LNCAP (cell line): Measurements from ENCODE around the gene RNF112.

Source experiments
- CTCF ChIP-seq: fragments of 450-650 bp; IDR thresholded peaks from 2 replicates; pipeline ENCODE4 v1.5.1; 2017; ENCODE audit warnings: mild to moderate bottlenecking

Gene RNF112

DNA sequence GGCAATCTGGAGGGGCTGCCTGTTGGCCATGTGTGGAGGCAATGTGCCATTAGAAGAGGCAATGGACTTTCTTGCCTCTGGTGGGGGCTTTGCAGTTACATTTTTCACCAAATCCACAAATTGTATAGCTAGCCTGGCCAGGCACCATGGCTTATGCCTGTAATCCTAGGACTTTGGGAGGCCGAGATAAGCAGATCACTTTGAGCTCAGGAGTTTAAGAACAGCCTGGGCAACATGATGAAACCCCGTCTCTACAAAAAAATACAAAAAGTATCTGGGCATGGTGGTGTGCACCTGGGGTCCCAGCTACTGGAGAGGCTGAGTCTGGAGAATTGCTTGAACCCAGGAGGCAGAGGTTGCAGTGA lies 2.7 kb upstream of the RNF112 start:
- TF ChIP-seq CTCF: no peak

- no peak for TF ChIP-seq CTCF
Observed at GRCh38 chr17:19409066-19409465, 2.0 kb upstream of the RNF112 start.

GRCh38 chr17:19409509-19409908 lies 1.5 kb upstream of the RNF112 start:
- no peak for TF ChIP-seq CTCF

GRCh38 chr17:19410091-19410490 lies 941 bp upstream of the RNF112 start:
- no peak for TF ChIP-seq CTCF

DNA sequence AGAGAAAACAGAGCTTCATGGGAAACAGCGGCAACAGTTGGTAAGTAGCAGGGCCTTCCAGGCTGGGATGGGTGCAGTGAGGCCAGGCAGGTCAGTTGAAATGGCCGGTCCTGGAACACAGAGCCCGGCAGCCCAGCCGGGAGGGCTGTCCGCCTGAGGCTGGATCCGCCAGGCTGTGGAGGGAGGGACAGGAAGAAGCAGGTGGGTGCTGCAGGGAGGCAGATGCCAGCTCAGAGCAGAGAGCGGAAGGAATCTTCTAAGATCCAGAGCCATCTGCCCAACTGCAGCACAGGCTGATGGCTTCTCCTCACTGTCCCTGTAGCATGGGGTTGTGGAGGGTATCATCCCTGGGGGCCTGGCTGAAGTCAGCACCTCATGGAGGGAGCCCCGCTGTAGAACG lies 599 bp downstream of the RNF112 start:
- no peak for TF ChIP-seq CTCF

DNA sequence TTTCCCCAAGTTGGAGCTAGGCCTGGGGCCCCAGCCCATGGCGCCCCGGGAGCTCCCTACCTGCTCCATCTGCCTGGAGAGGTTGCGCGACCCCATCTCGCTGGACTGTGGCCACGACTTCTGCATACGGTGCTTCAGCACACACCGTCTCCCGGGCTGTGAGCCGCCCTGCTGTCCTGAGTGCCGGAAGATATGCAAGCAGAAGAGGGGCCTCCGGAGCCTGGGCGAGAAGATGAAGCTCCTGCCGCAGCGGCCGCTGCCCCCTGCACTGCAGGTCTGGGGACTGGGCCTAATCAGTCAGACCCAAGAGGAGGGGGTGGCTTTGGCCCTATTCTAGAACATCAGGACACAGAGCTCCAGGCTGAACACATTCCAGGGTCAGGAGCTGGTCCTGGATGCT lies 1.5 kb downstream of the RNF112 start:
- TF ChIP-seq CTCF: no peak

DNA sequence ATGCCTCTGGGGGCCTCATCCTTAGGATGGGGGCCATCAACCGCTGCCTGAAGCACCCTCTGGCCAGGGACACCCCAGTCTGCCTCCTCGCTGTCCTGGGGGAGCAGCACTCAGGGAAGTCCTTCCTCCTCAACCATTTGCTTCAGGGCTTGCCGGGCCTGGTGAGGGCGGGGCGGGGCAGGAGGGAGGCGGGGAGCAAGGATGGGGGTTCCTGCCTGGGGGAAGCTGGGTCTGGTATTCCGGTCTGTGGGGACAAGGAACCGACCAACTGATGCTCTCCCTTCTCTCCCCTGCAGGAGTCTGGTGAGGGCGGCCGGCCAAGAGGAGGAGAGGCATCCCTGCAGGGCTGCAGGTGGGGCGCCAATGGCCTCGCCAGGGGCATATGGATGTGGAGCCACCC lies 2.0 kb downstream of the RNF112 start:
- TF ChIP-seq CTCF: no peak

- TF ChIP-seq CTCF: no peak
Observed at GRCh38 chr17:19413761-19414160, 2.7 kb downstream of the RNF112 start.
